HG03159 (cell line): Measurements from ENCODE around the gene POU2AF1.
"Not testable (repeated sequence)": the region's sequence is repeated elsewhere in the genome, so short reads cannot be mapped to it uniquely, and the experiment has no call there.

Experiments used
- ATAC-seq: cut with Tn5 transposase; IDR thresholded peaks from one replicate; pipeline ENCODE4 v1.9.1; 2021; ENCODE audit warnings: mild to moderate bottlenecking, moderate library complexity; ENCODE audit not compliant: unreplicated experiment

POU2AF1 gene

GRCh38 chr11:111410951-111411350 is 31.9 kb upstream of the POU2AF1 start:
- no peak for ATAC-seq

GRCh38 chr11:111409915-111410314 is 30.8 kb upstream of the POU2AF1 start:
- peak; percentile 75 for ATAC-seq

DNA sequence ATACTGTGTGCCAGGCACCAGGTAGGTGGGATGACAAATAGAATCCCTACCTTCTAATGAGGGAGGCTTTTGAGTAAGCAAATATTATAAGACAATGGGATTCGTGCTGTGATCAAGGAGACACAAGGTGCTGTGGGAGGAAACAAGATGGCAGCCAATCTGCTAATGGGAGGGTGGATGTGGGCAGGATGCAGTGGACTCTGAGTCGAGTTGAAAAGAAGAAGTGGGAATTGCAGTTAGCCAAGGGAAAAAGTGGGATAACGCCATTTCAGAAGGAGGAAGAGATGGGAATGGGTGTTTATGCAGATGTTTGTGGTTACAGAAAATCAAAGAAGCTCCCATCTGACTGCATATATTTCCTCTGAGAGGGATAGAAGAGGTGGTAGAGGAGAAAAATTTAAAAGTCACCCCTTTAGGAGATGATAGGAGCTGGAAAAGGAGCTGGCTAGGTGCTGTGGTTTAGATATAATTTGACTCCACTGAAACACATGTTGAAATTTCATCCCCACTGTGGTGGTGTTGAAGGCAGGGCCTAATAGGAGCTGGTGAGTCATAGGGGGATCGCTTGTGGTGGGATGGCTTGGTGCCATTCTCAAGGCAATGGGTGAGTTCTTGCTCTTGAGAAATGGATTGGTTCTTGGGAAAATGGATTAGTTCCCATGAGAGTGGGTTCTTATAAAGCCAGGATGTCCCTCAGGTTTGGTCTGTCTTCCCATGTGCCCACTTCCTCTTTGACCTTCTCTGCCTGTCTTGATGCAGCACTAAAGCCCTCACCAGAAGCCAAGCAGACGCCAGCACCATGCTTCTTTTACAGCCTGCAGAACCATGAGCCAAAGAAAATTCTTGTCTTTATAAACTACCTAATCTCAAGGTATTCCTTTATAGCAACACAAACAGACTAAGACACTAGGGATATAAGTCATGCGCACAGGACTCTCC is 30.0 kb upstream of the POU2AF1 start:
- ATAC-seq, result peak; percentile 32

DNA sequence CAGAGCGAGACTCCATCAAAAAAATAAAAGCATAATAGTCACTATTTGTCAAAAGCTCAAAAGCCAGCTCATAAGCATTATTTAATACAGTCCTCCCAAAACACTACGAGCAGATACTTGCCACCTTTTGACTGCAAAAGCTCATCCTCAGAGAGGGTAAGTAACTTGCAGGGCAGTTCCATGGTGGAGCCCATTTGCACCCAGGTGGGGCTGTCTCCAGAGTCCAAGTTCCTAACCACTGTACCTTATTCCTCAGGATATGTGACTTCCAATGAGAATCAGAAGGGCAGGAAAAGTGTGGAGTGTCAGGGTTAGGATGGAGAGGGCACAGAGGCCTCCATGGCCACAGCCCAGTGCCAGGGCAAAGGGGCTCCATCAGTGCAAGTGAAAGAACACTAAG is 28.6 kb upstream of the POU2AF1 start:
- no peak for ATAC-seq

GRCh38 chr11:111406589-111406988 is 27.5 kb upstream of the POU2AF1 start:
- no peak for ATAC-seq

DNA sequence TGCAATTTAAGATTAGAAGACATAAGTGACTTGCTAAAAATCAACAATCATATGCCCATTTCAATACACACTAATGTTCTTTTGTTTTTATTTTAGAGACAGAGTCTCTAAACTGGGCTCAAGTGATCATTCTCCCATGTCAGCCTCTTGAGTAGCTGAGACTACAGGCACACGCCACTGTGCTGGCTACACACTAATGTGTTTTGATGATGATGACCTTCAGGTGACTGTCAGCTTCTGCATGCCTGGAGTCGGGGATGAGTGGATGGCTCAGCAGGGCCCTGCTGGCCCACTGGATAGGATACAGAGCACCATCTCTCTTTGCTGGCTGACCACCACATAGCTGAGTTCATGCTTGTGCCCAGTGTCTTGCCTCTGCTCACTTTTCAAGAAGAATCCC is 27.0 kb upstream of the POU2AF1 start:
- no peak for ATAC-seq

DNA sequence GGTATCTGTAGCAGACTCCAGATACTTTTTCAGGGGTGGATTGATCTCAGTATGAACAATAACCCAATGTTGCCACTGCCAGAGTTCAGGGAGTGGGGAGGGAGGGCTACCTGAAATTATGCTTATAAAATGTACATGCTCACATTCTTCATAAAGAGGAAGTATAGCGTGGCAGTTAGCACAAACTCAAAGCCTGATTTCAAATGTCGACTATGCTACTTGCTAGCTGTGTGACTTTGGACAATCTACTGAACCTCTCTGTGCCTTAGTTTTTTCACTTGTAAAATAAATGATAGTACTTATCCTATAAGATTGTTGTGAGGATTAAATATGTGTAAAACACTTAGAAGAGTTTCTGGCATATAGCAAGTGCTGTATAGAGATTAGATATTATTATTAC is 26.5 kb upstream of the POU2AF1 start:
- ATAC-seq, result no peak

DNA sequence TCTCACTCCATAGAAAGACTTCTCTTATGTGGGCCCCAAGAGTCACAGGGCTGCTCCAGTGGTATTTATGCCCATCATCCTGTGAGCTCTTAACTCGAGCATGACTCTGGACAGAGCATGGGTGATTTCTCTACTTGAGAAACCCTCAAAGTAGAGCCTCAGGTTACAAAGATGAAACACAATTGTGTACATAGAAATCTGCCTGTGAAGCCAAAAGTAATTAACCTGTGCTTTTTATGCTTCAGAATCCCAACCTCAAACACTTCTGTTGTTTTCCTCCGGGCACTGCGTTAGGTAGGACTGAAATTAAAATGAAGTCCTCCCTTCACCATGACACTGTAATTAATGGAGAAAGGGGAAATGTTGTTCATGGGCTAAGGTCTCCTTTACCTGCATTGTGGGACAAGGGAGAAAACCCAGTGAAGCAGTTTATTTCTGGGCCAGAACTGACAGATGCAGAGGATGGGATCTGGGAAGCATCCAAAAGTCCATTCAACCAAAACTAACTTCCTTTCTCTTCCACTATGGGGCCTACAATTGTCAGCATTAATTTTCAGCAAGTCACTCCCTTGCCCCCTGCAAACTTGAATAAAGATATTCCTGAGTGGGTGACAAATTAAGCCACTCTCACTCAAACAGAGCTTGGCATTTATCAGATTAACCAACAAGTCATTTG is 24.1 kb upstream of the POU2AF1 start:
- no peak for ATAC-seq

DNA sequence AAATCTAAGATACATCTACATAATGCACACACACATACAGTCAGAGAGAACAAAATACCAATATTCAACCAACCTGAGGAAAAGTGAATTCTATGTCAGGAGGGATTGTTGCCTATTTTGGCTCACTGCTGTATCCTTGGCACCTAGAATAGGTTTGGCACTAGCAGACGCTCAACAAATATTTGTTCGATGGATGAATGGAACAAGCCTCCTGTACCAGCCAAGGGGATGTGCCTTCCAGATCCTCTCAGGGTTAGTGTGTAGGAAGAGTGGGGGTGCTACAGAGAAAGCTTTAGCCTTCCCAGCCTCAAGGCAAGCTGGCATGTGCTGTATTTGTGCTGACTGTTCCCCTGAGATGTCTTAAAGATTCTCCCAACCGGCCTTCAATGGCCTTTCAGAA is 23.3 kb upstream of the POU2AF1 start:
- no peak for ATAC-seq

DNA sequence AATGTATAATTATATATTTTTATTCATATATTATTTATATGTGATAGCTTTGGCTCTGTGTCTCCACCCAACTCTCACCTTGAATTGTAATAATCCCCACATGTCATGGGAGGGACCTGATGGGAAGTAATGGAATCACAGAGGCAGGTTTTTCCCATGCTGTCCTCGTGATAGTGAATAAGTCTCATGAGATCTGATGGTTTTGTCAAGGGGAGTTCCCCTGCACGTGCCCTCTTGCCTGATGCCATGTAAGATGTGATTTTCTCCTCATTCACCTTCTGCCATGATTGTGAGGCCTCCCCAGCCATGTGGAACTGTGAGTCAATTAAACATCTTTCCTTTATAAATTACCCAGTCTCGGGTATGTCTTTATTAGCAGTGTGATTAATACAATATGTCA is 22.9 kb upstream of the POU2AF1 start:
- ATAC-seq, result not testable (repeated sequence)

- no peak for ATAC-seq
Observed at GRCh38 chr11:111400595-111400994, 21.5 kb upstream of the POU2AF1 start.

DNA sequence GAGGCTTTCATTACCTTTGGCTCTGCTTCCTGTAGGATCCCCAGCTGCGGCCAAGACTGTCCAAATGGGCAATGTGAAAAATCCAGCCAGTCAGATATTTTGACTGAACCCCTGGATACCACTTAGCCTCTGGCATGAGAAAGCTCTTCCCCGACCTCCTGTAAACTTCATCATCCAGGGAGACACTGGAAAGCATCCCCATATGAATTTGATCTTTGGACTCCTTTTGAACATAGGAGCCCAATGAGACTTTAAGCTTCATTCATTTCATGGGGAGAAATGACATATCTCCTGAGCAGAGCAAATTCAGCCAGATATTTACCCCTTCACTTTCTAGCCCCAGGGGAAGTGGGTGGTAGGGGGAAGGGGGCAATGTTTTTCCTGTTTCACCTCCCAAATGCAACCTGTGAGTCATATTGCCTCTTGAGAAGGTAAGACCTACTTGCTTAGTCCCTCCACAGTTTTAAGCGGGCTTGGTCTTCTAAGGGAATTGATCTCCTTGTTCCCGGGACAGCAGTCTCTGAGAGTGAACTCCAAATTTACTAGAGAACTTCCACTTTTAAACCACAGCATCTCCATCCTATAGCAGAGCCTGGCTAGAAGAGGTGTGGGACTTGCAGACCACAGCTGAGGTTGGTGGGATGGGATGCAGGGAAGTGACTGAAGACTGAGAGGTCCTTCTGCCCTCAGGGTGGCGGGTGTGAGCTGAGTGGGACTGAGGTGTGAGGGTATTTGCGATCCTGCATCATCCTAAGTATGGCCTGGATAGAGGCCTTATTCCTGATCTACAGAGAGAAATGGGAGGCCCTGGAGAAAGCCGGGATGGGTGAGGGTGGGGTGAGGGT is 20.3 kb upstream of the POU2AF1 start:
- no peak for ATAC-seq

- ATAC-seq, result no peak
Observed at GRCh38 chr11:111397034-111397433, 18.0 kb upstream of the POU2AF1 start.

- no peak for ATAC-seq
Observed at GRCh38 chr11:111395749-111396148, 16.7 kb upstream of the POU2AF1 start.

DNA sequence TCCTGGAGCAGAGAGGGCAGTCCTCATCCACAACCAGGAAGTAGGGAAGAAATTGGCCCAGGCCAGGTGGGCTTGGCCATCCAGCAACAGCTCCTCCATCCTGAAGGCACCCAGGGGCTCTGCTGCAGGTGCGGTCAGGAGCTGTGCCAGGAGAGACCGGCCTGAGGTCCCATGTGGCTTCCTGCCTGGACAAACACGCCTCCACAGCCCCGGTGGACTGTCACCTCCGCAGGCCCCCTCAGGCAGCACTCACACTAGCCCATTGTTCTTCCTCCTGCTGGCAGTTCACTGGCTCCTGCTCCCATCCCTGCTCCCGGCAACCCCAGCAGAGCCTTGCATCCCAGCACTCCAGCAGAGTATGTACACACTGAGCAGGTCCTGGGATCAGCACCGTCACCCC is 16.0 kb upstream of the POU2AF1 start:
- ATAC-seq, result no peak

DNA sequence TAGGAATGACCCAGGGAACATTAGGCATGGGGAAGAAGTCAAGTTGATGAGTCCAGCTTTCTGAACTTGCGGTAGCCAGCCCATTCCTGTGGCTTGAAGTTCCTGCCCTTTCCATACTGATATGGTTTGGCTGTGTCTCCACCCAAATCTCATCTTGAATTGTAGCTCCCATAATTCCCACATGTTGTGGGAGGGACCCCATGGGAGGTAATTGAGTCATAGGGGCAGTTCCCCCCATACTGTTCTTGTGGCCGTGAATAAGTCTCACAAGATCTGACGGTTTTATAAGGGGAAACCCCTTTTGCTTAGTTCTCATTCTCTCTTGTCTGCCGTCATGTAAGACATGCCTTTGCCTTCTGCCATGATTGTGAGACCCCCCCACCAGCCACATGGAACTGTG is 15.1 kb upstream of the POU2AF1 start:
- not testable (repeated sequence) for ATAC-seq

DNA sequence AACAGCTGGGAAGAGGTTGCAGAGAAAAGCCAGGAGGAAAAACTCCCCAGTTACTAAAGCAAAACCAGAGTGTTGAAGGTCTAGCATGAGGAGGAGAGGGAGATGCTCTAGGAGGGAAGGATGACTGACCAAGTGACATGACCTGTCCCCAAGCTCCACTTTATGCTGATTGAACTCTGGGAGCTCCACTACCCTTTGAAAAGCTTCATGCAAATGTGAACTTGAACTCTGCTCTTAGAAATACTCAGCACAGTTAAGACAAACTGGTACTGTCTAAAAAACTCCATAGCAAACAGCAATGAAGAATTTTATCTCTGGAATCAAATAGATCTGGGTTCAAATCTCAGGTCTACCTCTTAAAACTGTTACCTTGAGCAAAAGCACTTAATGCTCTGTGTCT is 14.5 kb upstream of the POU2AF1 start:
- no peak for ATAC-seq

- no peak for ATAC-seq
Observed at GRCh38 chr11:111393096-111393495, 14.0 kb upstream of the POU2AF1 start.

DNA sequence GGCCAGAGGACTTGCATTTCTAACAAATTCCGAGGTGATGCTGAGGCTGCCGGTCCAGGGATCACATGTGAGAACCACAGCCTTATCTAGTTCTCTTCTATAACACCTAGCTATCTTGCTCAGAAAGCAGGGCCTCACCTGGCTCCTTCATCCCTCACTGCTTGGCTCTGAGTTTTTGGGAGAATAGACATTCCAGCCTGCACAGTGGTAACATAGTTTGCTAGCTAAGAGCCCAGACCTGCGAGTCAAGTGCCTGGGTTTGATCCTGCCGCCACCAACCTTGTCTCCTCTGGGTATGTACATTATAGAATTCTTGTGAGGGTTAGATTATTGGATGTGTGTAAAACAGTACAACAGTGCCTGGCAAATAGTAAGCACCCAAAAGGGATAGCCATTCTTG is 13.5 kb upstream of the POU2AF1 start:
- ATAC-seq, result no peak

DNA sequence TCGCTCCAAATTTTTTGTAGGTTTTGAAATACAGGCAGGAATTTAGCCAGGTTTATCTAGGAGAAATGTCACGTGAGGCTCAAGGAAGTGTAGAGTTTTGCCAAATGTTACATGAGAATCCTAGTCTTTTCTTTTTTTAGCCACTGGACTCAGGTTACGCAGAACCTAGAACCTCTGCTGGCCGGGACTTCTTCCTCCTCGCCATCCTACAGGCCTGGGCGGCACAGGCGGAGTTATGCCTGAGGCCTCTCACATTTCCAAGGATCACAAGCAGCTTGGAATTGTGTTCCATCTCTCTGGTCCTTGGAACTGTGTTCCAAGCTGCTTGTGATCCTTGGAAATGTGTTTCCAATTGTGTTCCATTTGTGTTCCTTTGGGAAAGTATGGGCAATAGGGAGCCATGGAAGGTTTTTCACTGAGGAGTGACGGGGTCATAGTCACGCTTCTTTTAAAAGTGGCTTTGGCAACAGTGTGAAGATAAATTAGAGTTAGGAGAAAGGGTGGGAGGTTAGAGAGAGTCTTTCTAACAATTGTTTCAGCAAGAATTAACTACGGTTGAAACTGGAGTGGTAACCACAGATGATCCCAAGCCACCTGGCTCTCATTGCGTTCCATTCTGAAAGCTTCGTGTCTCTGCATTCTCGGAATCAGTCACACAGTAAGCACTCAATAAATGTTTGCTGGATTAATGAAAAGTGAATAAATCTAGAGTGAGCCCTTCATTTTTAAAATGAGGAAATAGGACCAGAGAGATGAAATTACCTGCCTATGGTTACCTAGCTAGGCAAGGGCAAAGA is 12.5 kb upstream of the POU2AF1 start:
- no peak for ATAC-seq

- no peak for ATAC-seq
Observed at GRCh38 chr11:111388842-111389241, 9.8 kb upstream of the POU2AF1 start.
